ENCODE measurements around the gene CCNT1.
"Not testable (repeated sequence)": the region's sequence is repeated elsewhere in the genome, so short reads cannot be mapped to it uniquely, and the experiment has no call there.

Gene CCNT1

DNA sequence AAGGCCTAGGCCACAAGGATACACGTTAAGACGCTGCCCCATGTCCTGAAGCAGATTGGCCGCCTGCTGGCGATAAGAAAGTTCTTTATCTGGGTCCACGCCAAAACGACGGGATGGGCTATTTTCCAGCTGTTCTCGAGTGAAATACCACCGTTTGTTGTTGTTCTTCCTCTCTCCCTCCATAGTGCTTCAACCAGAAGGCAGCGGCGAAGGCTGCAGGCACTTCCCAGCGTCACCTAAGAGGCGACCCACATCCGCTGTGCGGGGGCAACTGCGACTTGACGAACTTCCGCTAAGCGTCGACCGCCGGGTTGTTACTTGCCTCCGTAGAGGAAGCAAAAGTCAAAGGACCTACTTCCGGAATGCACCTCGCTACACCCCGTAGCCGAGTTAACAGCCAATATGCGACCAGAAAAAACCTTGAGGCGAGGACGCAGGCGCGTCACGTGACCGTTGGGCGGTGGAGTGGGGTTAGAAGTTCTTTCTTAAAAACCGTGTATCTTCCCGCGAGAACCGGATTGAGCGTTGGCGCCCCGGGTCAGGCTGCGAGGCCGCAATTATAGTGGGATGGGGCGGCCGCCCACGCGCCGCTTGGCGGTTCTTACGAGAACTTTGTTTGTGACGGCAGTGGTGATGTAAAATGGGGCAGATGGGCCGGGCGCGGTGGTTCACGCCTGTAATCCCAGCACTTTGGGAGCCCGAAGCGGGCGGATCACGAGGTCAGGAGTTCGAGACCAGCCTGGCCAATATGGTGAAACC is at the start of gene CCNT1:
Gene CCNT1, minus strand, starts transcription at position 215 of the 759 bp plus-strand sequence. Its CDS starts 32 bp downstream, at position 183.
- DNase-seq (ENCODE audit: low spot score): peak; percentile 98

DNA sequence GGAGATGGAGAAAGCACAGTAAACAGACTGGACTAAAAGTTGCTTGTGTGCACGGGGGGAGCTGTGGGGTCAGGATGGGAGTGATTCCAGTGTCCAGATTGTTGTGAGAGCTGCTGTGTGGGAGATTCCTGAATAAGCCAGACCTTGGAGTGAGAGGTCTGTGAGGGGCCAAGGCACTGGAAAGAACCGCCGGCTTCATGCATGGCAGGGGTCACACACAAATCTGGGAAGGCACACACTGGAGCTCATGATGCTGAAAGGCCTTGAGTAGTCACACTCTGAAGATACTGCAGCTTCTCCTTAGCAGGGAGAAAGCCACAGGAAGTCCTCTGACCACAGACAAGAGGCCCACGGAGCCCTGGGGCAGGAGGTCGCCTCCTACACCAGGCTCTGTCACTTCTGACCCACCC is 49.3 kb upstream of the CCNT1 start:
- no peak for DNase-seq (ENCODE audit: low spot score)

DNA sequence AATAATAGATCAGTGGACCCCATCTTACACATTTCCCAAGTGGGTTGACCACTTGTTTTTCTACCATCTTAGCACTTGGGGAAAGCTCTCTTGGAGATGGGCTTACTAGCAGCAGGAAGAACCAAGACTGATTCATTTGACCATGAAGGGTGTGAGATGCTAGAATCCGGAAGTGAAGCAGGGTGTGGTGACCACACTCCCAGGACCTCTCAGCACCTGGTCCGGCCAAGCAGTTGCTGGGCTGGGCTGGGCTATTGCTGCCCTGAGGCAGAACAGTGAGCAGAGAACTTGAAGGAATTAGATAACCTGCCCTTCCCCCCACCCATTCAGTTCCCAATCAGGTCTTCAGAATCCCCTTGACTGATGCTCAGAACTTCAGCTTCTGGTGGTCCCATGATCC is 48.0 kb upstream of the CCNT1 start:
- no peak for DNase-seq (ENCODE audit: low spot score)

- DNase-seq (ENCODE audit: low spot score): no peak
Observed at GRCh38 chr12:48758737-48759136, 42.2 kb upstream of the CCNT1 start.

DNA sequence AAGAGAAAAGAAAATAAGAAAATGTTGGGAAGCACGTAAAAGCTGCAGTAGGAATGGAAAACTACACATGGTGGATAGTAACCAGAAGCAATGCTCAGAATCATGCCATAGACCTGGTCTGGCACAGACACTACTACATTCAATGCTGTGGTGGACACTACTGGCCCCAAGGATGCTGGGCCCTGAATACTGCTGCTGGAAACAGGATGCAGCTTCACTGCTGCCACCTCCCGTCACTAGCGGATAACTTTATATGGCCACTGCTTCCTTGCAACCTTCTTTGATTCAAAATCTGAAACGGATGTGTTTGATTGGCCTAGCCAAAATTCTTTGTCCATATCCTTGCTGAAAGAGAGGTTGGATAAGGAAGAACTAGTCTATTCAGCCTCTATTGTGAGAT is 41.7 kb upstream of the CCNT1 start:
- no peak for DNase-seq (ENCODE audit: low spot score)

GRCh38 chr12:48750769-48751356 is 34.4 kb upstream of the CCNT1 start:
- no peak for DNase-seq (ENCODE audit: low spot score)

GRCh38 chr12:48750215-48750614 is 33.7 kb upstream of the CCNT1 start:
- no peak for DNase-seq (ENCODE audit: low spot score)

GRCh38 chr12:48744251-48745008 is 27.9 kb upstream of the CCNT1 start:
- DNase-seq (ENCODE audit: low spot score): no peak

DNA sequence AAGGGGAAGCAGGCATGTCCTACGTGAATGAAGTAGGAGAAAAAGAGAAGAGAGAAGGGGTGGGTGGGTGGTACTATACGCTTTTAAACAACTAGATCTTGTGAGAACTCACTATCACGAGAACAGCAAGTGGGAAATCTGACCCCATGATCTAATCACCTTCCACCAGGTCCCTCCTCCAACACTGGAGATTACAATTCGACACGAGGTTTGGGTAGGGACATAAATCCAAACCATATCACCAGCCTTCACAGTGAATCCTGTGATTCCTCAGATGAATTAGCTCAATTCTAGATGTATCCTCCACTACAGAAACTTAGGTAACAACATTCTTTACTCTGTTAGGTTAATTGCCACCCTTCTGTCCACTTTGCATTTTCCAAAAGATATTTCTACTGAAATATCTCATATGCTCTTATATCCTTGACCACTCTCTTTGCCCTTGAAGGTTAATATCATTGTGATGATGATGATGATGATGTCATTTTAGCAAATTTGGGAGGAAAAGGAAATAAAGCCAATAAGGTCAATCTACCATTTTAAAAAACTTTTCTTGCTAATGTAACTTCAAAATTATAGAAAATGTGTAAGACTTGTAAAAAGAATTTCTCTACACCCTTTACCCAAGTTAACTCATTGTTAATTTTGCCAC is 23.2 kb upstream of the CCNT1 start:
- DNase-seq (ENCODE audit: low spot score): no peak

DNA sequence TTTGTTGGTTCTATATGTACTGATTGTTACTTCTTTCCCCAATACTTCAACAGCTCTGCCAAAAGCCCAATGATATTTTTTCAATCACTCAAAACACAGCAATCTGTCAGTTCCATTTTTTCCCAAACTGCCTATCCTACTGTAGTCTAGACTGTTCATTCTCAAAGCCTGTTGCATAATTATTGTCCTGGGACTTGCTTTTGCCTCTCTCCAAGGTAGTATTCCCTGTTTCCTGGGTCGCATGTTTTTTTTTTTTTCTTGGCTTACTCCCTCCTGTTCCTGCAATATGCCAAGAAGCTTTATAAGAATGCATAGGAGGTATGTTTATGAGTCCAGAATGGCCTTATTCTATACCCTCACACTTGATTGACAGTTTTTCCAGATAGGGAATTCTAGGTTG is 19.9 kb upstream of the CCNT1 start:
- DNase-seq (ENCODE audit: low spot score): no peak

DNA sequence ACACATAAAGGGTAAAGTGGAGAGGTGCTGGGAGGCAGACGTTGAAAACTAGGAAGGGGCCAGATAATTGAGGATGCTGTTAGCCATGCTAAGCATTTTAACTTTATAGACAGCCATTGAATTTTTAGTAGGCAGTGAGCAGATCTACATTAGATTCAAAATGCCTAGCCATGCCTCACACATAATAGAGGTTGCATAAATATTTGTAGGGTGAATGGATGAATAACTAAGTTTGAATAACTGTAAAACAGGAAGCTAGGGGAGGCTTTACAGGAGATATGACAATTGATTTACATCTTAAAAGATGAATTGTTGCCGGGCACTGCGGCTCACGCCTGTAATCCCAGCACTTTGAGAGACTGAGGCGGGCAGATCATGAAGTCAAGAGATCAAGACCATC is 12.3 kb upstream of the CCNT1 start:
- DNase-seq (ENCODE audit: low spot score): no peak

DNA sequence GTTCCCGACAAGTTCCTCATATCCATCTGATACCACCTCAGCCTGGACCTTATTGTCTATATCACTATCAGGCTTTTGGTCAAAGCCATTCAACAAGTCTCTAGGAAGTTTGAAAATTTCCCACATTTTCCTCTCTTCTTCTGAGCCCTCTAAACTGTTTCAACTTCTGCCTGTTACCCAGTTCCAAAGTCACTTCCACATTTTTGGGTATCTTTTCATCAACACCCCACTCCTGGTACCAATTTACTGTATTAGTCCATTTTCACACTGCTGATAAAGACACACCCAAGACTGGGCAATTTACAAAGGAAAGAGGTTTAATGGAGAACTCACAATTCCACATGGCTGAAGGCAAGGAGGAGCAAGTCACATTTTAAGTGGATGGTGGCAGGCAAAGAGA is 4.2 kb upstream of the CCNT1 start:
- DNase-seq (ENCODE audit: low spot score): not testable (repeated sequence)

DNA sequence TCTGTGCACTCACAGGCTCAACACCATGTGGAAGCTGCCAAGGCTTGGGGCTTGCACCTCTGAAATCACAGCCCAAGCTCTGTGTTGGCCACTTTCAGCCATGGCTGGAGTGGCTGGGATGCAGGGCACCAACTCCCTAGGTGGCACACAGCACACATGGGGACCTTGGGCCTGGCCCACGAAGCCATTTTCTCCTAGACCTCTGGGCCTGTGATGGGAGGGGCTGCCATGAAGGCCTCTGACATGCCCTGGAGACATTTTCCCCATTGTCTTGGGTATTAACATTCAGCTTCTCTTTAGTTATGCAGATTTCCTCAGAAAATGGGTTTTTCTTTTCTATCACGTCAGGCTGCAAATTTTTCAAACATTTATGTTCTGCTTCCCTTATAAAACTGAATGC is 3.7 kb upstream of the CCNT1 start:
- not testable (repeated sequence) for DNase-seq (ENCODE audit: low spot score)

GRCh38 chr12:48719002-48719401 is 2.5 kb upstream of the CCNT1 start:
- DNase-seq (ENCODE audit: low spot score): not testable (repeated sequence)

DNA sequence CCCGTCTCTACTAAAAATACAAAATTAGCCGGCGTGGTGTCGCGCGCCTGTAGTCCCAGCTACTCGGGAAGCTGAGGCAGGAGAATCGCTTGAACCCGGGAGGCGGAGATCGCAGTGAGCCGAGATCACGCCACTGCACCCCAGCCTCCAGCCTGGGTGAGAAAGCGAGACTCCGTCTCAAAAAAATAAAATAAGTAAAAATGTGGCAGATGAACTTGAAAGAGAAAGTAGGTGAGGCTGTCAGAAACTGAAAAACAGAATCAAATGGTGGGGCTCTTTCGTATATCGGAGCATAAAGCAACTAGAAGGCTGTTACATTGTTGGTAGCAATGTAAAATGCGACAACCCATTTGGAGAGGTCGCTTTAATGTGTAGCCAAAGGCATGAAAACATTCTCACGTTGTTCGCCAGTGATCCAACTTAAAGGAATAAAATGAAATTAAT is 767 bp upstream of the CCNT1 start:
- DNase-seq (ENCODE audit: low spot score): no peak

DNA sequence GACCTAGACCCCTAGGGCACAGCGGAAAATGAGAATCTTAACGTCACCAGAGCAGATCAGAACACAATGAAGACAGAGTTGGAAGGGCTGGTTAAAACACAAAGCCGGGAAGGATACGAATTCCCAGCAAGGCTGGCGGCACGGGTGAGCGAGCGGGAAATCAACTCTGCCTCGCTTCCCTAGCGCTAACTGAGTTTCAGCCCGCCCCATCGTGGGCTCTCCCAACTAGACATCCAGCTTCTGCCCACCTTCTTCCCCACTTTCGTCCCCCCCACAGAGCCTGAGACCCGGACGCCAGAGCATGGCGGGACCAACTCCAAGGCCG is 377 bp downstream of the CCNT1 start:
- DNase-seq (ENCODE audit: low spot score): no peak

DNA sequence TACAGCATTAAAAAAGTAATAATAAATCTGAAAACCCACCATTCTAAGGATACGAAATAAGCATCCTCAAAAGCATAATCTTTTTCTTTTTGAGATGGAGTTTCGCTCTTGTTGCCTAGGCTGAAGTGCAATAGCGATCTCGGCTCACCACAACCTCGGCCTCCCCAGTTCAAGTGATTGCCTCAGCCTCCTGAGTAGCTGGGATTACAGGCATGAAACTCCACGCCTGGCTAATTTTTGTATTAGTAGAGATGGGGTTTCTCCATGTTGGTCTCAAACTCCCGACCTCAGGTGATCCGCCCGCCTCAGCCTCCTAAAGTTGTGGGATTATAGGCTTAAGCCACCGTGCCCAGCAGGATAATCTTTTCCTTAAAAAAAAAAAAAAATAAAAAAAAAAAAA is 4.3 kb downstream of the CCNT1 start:
- DNase-seq (ENCODE audit: low spot score): no peak

DNA sequence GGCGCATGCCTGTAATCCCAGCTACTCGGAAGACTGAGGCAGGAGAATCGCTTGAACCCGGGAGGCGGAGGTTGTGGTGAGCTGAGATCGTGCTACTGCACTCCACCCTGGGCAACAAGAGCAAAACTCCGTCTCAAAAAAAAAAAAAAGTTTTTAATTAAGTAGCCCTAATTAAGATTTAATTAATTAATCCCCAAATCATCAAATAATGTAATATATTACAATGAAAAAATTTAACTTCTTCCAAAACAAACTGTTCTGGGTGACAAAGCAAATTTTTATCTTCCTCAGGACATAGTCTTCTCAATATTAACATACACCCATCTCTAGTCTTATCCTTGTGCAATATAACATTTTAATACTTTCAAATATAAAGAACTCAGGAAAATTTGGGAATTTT is 17.7 kb downstream of the CCNT1 start:
- DNase-seq (ENCODE audit: low spot score): not testable (repeated sequence)

DNA sequence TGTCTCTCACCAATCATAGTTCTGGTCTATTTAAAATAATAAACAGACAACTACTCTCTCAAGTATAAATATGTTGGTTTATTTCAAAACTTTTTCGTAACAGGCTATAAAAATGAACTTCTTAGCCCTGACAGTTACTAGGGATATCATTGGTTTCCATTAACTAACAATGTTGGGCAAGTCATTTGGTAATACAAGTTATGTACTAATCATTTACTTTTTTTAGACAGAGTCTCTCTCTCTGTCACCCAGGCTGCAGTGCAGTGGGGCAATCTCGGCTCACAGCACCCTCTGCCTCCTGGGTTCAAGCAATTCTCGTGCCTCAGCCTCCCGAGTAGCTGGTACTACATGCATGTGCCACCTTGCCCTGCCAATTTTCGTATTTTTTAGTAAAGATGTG is 19.9 kb downstream of the CCNT1 start:
- no peak for DNase-seq (ENCODE audit: low spot score)

DNA sequence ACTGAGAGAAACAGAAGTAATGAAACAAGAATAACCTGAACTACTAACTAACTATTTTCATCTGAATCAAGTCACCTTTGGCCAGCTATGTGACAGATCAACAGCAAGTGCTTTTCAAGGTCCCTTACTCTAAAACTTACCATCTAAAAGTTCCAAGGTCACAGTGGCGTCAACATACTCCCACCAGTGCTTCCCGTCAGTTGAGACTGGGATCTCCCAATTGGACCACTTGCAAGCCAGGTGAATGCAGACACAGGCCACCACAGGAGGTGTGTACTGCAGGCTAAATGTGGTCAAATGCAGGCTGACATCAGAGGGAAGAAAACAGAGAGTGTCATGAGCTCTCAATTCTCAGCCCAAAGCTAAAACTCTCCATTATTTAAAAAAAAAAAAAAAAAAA is 20.6 kb downstream of the CCNT1 start:
- no peak for DNase-seq (ENCODE audit: low spot score)

GRCh38 chr12:48694038-48694437 is 22.5 kb downstream of the CCNT1 start:
- no peak for DNase-seq (ENCODE audit: low spot score)

GRCh38 chr12:48693572-48693971 is 22.9 kb downstream of the CCNT1 start:
- DNase-seq (ENCODE audit: low spot score): no peak
